PC-9 (cell line): ENCODE data around the gene COL21A1.

Experiments
- CTCF ChIP-seq: fragments of 200-600 bp; sonication (generic); conservative IDR thresholded peaks from 2 replicates; pipeline ENCODE4 v1.6.1; 2017; ENCODE audit warnings: mixed run types, antibody characterized with exemption, mild to moderate bottlenecking, moderate library complexity
- EZH2 ChIP-seq: fragments of 200-600 bp; sonication (generic); IDR thresholded peaks from 2 replicates; pipeline ENCODE4 v1.8.0; 2017; ENCODE audit warnings: antibody characterized with exemption, low read depth

GRCh38 chr6:56017198-56017597 lies 230.2 kb downstream of the COL21A1 start:
- TF ChIP-seq CTCF (no peak), EZH2 (no peak)
